ENCODE data around the gene TPRG1. TPM values are rescaled to one million over a fixed set of nuclear protein-coding genes. Genes with fewer than 3 reads are reported as not detected.

Gene TPRG1
- total and polyA plus RNA-seq, 7 experiments from 2014 or later: 0.13 to 5.4 (median 1.3) TPM

DNA sequence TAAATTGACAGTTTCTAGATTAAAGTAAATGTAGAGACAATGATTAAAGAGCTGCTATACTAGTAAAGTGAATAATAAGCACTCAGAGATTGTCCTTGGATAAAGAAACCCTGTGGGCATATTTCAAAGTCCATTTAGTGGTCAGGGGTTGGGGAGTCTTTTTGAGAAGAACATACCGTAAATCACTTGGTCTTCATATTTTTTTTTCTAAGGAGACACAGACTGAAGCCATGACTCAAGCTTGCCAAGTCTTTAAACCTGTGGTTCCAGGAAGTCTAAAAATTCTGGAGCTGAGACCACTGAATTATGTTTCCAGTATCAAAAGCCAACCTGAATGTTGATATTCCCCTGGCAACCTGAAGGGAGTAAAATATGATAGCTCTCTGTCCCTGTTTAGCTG, 171.0 kb downstream of the TPRG1 start:
- POLR2A ChIA-PET: interaction anchor here (0.6 to 3.6 kb wide), 2 partner anchors 13 to 455 kb away, joined by 3 to 13 read pairs; no protein-coding TSS in a partner anchor
- CTCF ChIA-PET: interaction anchor here (0.6 to 1.5 kb wide), 2 partner anchors 12 to 36 kb away, joined by 3 to 5 read pairs; no protein-coding TSS in a partner anchor

DNA sequence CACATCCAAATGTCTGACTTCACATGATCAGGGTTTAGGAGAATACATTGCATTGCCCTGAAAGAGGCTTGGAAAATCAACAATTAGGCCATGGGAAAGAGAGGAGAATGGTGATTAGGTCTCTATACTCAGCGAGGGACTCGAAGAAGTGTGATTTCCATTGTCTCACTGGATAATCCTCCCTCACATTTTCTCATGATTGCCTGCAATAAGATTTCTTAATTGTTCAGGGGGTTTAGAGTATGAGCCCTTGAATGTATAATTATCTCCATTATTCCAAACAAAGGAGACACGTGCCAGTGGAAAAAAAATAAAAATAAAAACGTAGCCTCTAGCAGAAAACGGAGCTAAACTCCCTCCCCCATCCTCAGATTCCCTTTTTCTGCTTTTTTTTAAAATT, 173.2 kb downstream of the TPRG1 start:
- Mint-ChIP-seq H3K36me3 (peaks cover 0 to 19% (median 0%) of the 10 kb centered on the region in 5 donors), H3K9me3 (peaks cover 0 to 4% (median 0%) of the 10 kb centered on the region in 11 donors), H3K4me1 (peaks cover 0 to 11% (median 0%) of the 10 kb centered on the region in 7 donors), H3K27ac (no peak overlapping the region), H3K4me3 (no peak overlapping the region), H3K27me3 (no peaks in the 10 kb centered on the region)
- ChIA-PET CTCF (no interaction called here), POLR2A (interaction anchor here (0.8 to 3.6 kb wide), 2 partner anchors 10 to 11 kb away, joined by 3 to 13 read pairs; no protein-coding TSS in a partner anchor)
- Histone ChIP-seq H3K4me3 (ENCODE audit: low read length) (no peak overlapping the region), H3K27ac (ENCODE audit: low read depth, low read length) (no peak overlapping the region), H3K4me1 (ENCODE audit: control insufficient read depth in 2 of 2, insufficient read depth in 2 of 2, low read length in 2 of 2) (no peaks in the 10 kb centered on the region), H3K36me3 (ENCODE audit: control insufficient read depth in 2 of 3, insufficient read depth in 3 of 3, low read length in 3 of 3) (no peaks in the 10 kb centered on the region), H3K27me3 (ENCODE audit: control insufficient read depth in 2 of 2, insufficient read depth in 2 of 2, low read length in 2 of 2) (no peaks in the 10 kb centered on the region), H3K9me3 (ENCODE audit: control insufficient read depth in 2 of 3, low read length in 3 of 3) (no peaks in the 10 kb centered on the region)
- DNase-seq (no peak), ATAC-seq (no peak)
- intact Hi-C loops (cut with micrococcal nuclease): loop anchor here in 1 of 2 donors (1.0 kb wide), 1 partner anchor 10 kb away; no protein-coding TSS in a partner anchor

More for the DNA sequence above, 171.0 kb downstream of the TPRG1 start:
- intact Hi-C loops (cut with micrococcal nuclease): no loop called here
- no peaks in the 10 kb centered on the region for H3K36me3 ChIP-seq (ENCODE audit: control insufficient read depth in 2 of 3, insufficient read depth in 3 of 3, low read length in 3 of 3)
- Mint-ChIP-seq H3K36me3 (peaks cover 0 to 30% (median 0%) of the 10 kb centered on the region in 5 donors), H3K27ac (no peak overlapping the region), H3K4me3 (no peak overlapping the region), H3K9me3 (peaks cover 0 to 13% (median 0%) of the 10 kb centered on the region in 11 donors), H3K27me3 (no peaks in the 10 kb centered on the region), H3K4me1 (peaks cover 0 to 17% (median 3%) of the 10 kb centered on the region in 7 donors)
- no peaks in the 10 kb centered on the region for H3K27me3 ChIP-seq (ENCODE audit: control insufficient read depth in 2 of 2, insufficient read depth in 2 of 2, low read length in 2 of 2)
- no peaks in the 10 kb centered on the region for H3K9me3 ChIP-seq (ENCODE audit: control insufficient read depth in 2 of 3, low read length in 3 of 3)
- H3K27ac ChIP-seq (ENCODE audit: low read depth, low read length): no peak overlapping the region
- no peak overlapping the region for H3K4me3 ChIP-seq (ENCODE audit: low read length)
- no peaks in the 10 kb centered on the region for H3K4me1 ChIP-seq (ENCODE audit: control insufficient read depth in 2 of 2, insufficient read depth in 2 of 2, low read length in 2 of 2)
- ATAC-seq (no peak), DNase-seq (no peak)

DNA sequence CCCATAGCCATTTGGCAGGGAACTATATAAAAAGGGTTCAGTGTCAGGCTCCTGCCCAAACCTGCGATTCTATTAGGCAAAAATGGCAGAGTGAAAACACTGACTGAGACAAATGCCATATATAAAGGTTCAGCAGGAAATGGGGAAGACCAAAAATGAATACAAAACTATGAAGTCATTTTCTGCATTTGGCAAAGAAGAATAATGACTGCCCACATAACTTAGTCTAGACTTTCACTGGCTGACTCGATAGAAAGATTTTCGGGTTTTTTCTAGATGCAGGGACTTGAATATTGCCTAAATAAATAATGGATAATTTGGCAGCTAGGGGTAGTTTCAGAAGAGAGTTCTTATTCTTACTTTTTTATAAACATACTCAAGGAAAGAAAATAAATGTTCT, 178.0 kb downstream of the TPRG1 start:
- no peak overlapping the region for H3K4me3 ChIP-seq (ENCODE audit: low read length)
- H3K36me3 Mint-ChIP-seq: peaks cover 0 to 7% (median 0%) of the 10 kb centered on the region in 5 donors
- peaks cover 0 to 6% (median 0%) of the 10 kb centered on the region in 11 donors for H3K9me3 Mint-ChIP-seq
- H3K4me3 Mint-ChIP-seq: no peak overlapping the region
- intact Hi-C loops (cut with micrococcal nuclease): loop anchor here in 1 of 2 donors (10.0 kb wide), 1 partner anchor 45 kb away; no protein-coding TSS in a partner anchor
- POLR2A ChIA-PET: interaction anchor here (0.7 kb wide), 1 partner anchor 83 kb away, joined by 3 read pairs; no protein-coding TSS in a partner anchor
- DNase-seq (no peak), ATAC-seq (no peak)
- CTCF ChIA-PET: no interaction called here
- no peaks in the 10 kb centered on the region for H3K36me3 ChIP-seq (ENCODE audit: control insufficient read depth in 2 of 3, insufficient read depth in 3 of 3, low read length in 3 of 3)
- H3K4me1 ChIP-seq (ENCODE audit: control insufficient read depth in 2 of 2, insufficient read depth in 2 of 2, low read length in 2 of 2): peaks cover 0 to 1% of the 10 kb centered on the region in 2 donors
- no peaks in the 10 kb centered on the region for H3K9me3 ChIP-seq (ENCODE audit: control insufficient read depth in 2 of 3, low read length in 3 of 3)
- no peaks in the 10 kb centered on the region for H3K27me3 Mint-ChIP-seq
- H3K27me3 ChIP-seq (ENCODE audit: control insufficient read depth in 2 of 2, insufficient read depth in 2 of 2, low read length in 2 of 2): no peaks in the 10 kb centered on the region
- H3K27ac Mint-ChIP-seq: peak overlapping the region in 1 of 9 donors; percentile 27
- H3K4me1 Mint-ChIP-seq: peaks cover 0 to 14% (median 4%) of the 10 kb centered on the region in 7 donors
- no peak overlapping the region for H3K27ac ChIP-seq (ENCODE audit: low read depth, low read length)

DNA sequence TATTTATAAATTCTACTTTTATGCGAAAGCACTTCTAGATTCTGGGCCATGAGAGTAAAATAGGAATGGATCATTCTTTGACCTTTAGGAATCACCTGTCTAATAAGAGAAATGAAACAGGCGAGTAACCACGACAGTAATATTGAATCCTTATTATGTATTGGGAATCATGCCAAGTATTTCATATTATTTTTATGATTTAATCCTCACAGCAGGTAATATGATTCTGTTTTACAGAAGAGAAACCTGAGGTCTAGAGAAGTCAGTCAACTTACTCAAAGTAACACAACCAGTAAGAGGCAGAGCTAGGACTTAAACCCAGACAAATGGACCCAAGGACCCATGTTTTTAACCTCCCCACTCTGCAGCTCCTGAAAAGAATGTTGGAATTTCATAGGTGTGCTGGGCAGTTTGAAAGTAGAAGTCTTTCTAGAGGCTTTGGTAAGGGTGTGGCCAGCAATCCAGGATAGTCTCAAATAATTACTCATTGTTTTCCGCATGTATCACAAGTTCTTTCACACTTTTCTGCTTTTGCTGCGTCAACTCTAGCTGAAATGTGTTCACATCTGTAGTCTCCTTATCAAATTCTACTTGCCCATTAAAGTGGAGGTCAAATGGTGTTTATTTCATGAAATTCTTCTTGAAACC, 181.7 kb downstream of the TPRG1 start:
- H3K9me3 ChIP-seq (ENCODE audit: control insufficient read depth in 2 of 3, low read length in 3 of 3): no peaks in the 10 kb centered on the region
- ChIA-PET POLR2A (interaction anchor here (3.8 kb wide), 1 partner anchor 29 kb away, joined by 20 read pairs; no protein-coding TSS in a partner anchor), CTCF (interaction anchor here (1.0 to 1.1 kb wide), 2 partner anchors 17 to 80 kb away, joined by 3 to 4 read pairs; no protein-coding TSS in a partner anchor)
- peaks cover 0 to 6% (median 0%) of the 10 kb centered on the region in 11 donors for H3K9me3 Mint-ChIP-seq
- H3K4me1 Mint-ChIP-seq: peaks cover 11 to 41% (median 33%) of the 10 kb centered on the region in 7 donors
- H3K4me3 Mint-ChIP-seq: no peak overlapping the region
- peaks cover 12 to 21% of the 10 kb centered on the region in 2 donors for H3K4me1 ChIP-seq (ENCODE audit: control insufficient read depth in 2 of 2, insufficient read depth in 2 of 2, low read length in 2 of 2)
- peaks cover 0 to 15% (median 0%) of the 10 kb centered on the region in 5 donors for H3K36me3 Mint-ChIP-seq
- no peak overlapping the region for H3K4me3 ChIP-seq (ENCODE audit: low read length)
- H3K27me3 ChIP-seq (ENCODE audit: control insufficient read depth in 2 of 2, insufficient read depth in 2 of 2, low read length in 2 of 2): no peaks in the 10 kb centered on the region
- no peaks in the 10 kb centered on the region for H3K36me3 ChIP-seq (ENCODE audit: control insufficient read depth in 2 of 3, insufficient read depth in 3 of 3, low read length in 3 of 3)
- no peaks in the 10 kb centered on the region for H3K27me3 Mint-ChIP-seq
- no peak overlapping the region for H3K27ac ChIP-seq (ENCODE audit: low read depth, low read length)
- DNase-seq (no peak), ATAC-seq (no peak)
- intact Hi-C loops (cut with micrococcal nuclease): loop anchor here in 1 of 2 donors (10.0 kb wide), 1 partner anchor 49 kb away; no protein-coding TSS in a partner anchor
- no peak overlapping the region for H3K27ac Mint-ChIP-seq

DNA sequence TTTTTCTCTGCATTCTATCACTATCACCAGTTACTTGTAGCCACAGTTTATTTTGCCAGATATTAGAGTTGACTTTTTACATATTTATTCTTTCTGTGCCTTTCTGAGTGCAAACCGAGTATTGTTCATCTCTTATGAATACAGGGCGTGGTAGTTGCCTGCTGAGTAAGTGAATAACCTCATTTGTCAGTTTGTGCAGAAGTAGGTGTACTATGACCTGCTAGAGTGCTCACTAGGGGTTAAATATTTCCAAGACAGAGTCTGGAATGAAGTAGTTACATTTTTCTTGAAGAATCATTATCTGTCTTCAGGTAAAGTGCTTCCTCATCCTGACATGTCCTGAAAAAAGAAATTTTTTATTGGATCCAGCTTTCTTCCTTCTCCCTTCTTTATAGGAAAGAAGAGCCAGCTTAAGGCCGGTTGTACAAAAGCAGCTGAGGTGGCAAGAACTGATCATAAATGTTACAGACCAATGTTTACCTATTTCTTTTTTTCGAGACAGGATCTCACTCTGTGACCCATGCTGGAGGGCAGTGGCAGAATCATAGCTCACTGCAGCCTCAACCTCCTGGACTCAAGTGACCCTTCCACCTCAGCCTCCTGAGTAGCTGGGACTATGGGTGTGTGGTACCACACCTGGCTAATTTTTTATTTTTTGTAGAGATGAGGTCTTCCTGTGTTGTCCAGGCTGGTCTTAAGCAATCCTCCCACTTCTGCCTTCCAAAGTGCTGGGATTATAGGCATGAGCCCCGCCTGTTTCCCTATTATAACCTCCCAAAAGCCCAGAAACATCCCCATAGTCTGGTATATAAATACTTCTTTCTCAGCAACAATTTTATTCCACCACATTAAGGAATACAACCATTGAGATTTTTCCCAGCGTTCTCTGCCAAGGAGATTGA, 182.5 kb downstream of the TPRG1 start:
- Histone ChIP-seq H3K27me3 (ENCODE audit: control insufficient read depth in 2 of 2, insufficient read depth in 2 of 2, low read length in 2 of 2) (no peaks in the 10 kb centered on the region), H3K27ac (ENCODE audit: low read depth, low read length) (no peak overlapping the region), H3K4me1 (ENCODE audit: control insufficient read depth in 2 of 2, insufficient read depth in 2 of 2, low read length in 2 of 2) (peaks cover 12 to 21% of the 10 kb centered on the region in 2 donors), H3K4me3 (ENCODE audit: low read length) (no peak overlapping the region), H3K9me3 (ENCODE audit: control insufficient read depth in 2 of 3, low read length in 3 of 3) (no peaks in the 10 kb centered on the region), H3K36me3 (ENCODE audit: control insufficient read depth in 2 of 3, insufficient read depth in 3 of 3, low read length in 3 of 3) (no peaks in the 10 kb centered on the region)
- peak overlapping the region in 2 of 10 donors; percentile 8 to 73 for H3K4me3 Mint-ChIP-seq
- H3K36me3 Mint-ChIP-seq: peaks cover 0 to 15% (median 0%) of the 10 kb centered on the region in 5 donors
- CTCF ChIA-PET: interaction anchor here (0.8 to 1.0 kb wide), 2 partner anchors 30 to 81 kb away, joined by 4 read pairs; no protein-coding TSS in a partner anchor
- DNase-seq: no peak
- no peaks in the 10 kb centered on the region for H3K27me3 Mint-ChIP-seq
- peak overlapping the region in 6 of 9 donors; percentile 41 to 98 (median 92) for H3K27ac Mint-ChIP-seq
- H3K4me1 Mint-ChIP-seq: peaks cover 11 to 43% (median 34%) of the 10 kb centered on the region in 7 donors
- intact Hi-C loops (cut with micrococcal nuclease): loop anchor here in 1 of 2 donors (10.0 kb wide), 1 partner anchor 49 kb away; no protein-coding TSS in a partner anchor
- ATAC-seq: no peak
- POLR2A ChIA-PET: interaction anchor here (1.2 to 3.8 kb wide), 4 partner anchors 8 to 30 kb away, joined by 3 to 20 read pairs (median 12); no protein-coding TSS in a partner anchor
- peaks cover 0 to 6% (median 0%) of the 10 kb centered on the region in 11 donors for H3K9me3 Mint-ChIP-seq

DNA sequence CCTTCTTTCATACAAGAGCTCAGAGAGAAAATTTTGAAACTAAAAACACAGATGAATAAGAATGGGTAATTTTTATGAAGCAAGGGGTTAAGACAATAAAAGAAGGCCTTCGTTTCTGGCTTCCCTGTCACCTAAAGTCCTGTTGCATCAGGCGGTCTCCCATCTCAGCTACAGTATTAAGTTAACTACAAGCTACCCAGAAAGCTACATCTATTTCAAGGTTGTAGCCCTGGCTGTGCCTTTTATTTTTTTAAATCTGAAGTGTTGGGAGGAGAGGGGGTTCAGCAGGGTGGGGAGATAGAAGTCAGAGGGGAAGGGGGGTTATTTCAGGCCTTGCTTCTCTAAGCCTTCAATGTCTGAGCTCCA, 183.3 kb downstream of the TPRG1 start:
- DNase-seq: no peak
- H3K4me3 Mint-ChIP-seq: peak overlapping the region in 5 of 10 donors; percentile 8 to 78 (median 73)
- peaks cover 12 to 21% of the 10 kb centered on the region in 2 donors for H3K4me1 ChIP-seq (ENCODE audit: control insufficient read depth in 2 of 2, insufficient read depth in 2 of 2, low read length in 2 of 2)
- no peak for ATAC-seq
- peaks cover 0 to 15% (median 0%) of the 10 kb centered on the region in 5 donors for H3K36me3 Mint-ChIP-seq
- H3K36me3 ChIP-seq (ENCODE audit: control insufficient read depth in 2 of 3, insufficient read depth in 3 of 3, low read length in 3 of 3): no peaks in the 10 kb centered on the region
- H3K4me3 ChIP-seq (ENCODE audit: low read length): peak overlapping the region; percentile 27
- H3K27ac ChIP-seq (ENCODE audit: low read depth, low read length): peak overlapping the region; percentile 47
- ChIA-PET POLR2A (interaction anchor here (1.2 to 3.8 kb wide), 5 partner anchors 8 to 31 kb away, joined by 3 to 20 read pairs (median 11); no protein-coding TSS in a partner anchor), CTCF (interaction anchor here (0.8 to 1.6 kb wide), 4 partner anchors 23 to 82 kb away, joined by 3 to 4 read pairs (median 3); no protein-coding TSS in a partner anchor)
- intact Hi-C loops (cut with micrococcal nuclease): loop anchor here (1.0 to 10.0 kb wide), 7 partner anchors 8 to 82 kb away; no protein-coding TSS in a partner anchor
- H3K27me3 ChIP-seq (ENCODE audit: control insufficient read depth in 2 of 2, insufficient read depth in 2 of 2, low read length in 2 of 2): no peaks in the 10 kb centered on the region
- H3K9me3 Mint-ChIP-seq: peaks cover 0 to 6% (median 0%) of the 10 kb centered on the region in 11 donors
- H3K4me1 Mint-ChIP-seq: peaks cover 11 to 43% (median 34%) of the 10 kb centered on the region in 7 donors
- no peaks in the 10 kb centered on the region for H3K9me3 ChIP-seq (ENCODE audit: control insufficient read depth in 2 of 3, low read length in 3 of 3)
- H3K27me3 Mint-ChIP-seq: no peaks in the 10 kb centered on the region
- H3K27ac Mint-ChIP-seq: peak overlapping the region; percentile 41 to 98 (median 92)
